HS-27A (cell line): Measurements from ENCODE around the gene RAB20.
A peak's percentile ranks its signal among the peaks of the same experiment; 100 is the strongest.
"Not testable (repeated sequence)": the region's sequence is repeated elsewhere in the genome, so short reads cannot be mapped to it uniquely, and the experiment has no call there.

Experiments used
- DNase-seq: peaks from one replicate; pipeline ENCODE4 v3.0.0-alpha.2; 2012; ENCODE audit warnings: low read depth, missing footprints

Gene RAB20

GRCh38 chr13:110554946-110555345, 6.6 kb downstream of the RAB20 start:
- DNase-seq = no peak

- DNase-seq = no peak
Observed at GRCh38 chr13:110554227-110554836, 7.2 kb downstream of the RAB20 start.

GRCh38 chr13:110553417-110553816, 8.1 kb downstream of the RAB20 start:
- DNase-seq = no peak

GRCh38 chr13:110552767-110553166, 8.8 kb downstream of the RAB20 start:
- no peak for DNase-seq

GRCh38 chr13:110551284-110551683, 10.2 kb downstream of the RAB20 start:
- no peak for DNase-seq

- no peak for DNase-seq
Observed at GRCh38 chr13:110549795-110550160, 11.7 kb downstream of the RAB20 start.

- no peak for DNase-seq
Observed at GRCh38 chr13:110548891-110549794, 12.4 kb downstream of the RAB20 start.

GRCh38 chr13:110546926-110547325, 14.6 kb downstream of the RAB20 start:
- DNase-seq = peak; percentile 5

- DNase-seq = no peak
Observed at GRCh38 chr13:110546378-110546777, 15.1 kb downstream of the RAB20 start.

GRCh38 chr13:110542169-110542796, 19.2 kb downstream of the RAB20 start:
- DNase-seq = no peak

GRCh38 chr13:110541526-110541920, 20.0 kb downstream of the RAB20 start:
- no peak for DNase-seq

GRCh38 chr13:110540871-110541525, 20.5 kb downstream of the RAB20 start:
- DNase-seq = no peak

GRCh38 chr13:110539894-110540293, 21.6 kb downstream of the RAB20 start:
- DNase-seq = no peak

- no peak for DNase-seq
Observed at GRCh38 chr13:110538632-110539031, 22.9 kb downstream of the RAB20 start.

GRCh38 chr13:110536006-110536693, 25.4 kb downstream of the RAB20 start:
- DNase-seq = no peak

- no peak for DNase-seq
Observed at GRCh38 chr13:110535526-110535925, 26.0 kb downstream of the RAB20 start.

- DNase-seq = no peak
Observed at GRCh38 chr13:110533771-110534670, 27.5 kb downstream of the RAB20 start.

- DNase-seq = not testable (repeated sequence)
Observed at GRCh38 chr13:110532258-110532657, 29.3 kb downstream of the RAB20 start.

GRCh38 chr13:110531671-110532083, 29.8 kb downstream of the RAB20 start:
- no peak for DNase-seq

- DNase-seq = no peak
Observed at GRCh38 chr13:110531100-110531499, 30.4 kb downstream of the RAB20 start.
